CD4-positive, alpha-beta T cell treated with Interleukin-4 for 4 hours (primary cell): ENCODE data around the gene SLMAP.

ENCODE experiments used
- DNase-seq: peaks from one replicate; pipeline ENCODE4 v3.0.0-alpha.2; 2020

SLMAP gene, protein sequence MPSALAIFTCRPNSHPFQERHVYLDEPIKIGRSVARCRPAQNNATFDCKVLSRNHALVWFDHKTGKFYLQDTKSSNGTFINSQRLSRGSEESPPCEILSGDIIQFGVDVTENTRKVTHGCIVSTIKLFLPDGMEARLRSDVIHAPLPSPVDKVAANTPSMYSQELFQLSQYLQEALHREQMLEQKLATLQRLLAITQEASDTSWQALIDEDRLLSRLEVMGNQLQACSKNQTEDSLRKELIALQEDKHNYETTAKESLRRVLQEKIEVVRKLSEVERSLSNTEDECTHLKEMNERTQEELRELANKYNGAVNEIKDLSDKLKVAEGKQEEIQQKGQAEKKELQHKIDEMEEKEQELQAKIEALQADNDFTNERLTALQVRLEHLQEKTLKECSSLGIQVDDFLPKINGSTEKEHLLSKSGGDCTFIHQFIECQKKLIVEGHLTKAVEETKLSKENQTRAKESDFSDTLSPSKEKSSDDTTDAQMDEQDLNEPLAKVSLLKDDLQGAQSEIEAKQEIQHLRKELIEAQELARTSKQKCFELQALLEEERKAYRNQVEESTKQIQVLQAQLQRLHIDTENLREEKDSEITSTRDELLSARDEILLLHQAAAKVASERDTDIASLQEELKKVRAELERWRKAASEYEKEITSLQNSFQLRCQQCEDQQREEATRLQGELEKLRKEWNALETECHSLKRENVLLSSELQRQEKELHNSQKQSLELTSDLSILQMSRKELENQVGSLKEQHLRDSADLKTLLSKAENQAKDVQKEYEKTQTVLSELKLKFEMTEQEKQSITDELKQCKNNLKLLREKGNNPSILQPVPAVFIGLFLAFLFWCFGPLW

DNA sequence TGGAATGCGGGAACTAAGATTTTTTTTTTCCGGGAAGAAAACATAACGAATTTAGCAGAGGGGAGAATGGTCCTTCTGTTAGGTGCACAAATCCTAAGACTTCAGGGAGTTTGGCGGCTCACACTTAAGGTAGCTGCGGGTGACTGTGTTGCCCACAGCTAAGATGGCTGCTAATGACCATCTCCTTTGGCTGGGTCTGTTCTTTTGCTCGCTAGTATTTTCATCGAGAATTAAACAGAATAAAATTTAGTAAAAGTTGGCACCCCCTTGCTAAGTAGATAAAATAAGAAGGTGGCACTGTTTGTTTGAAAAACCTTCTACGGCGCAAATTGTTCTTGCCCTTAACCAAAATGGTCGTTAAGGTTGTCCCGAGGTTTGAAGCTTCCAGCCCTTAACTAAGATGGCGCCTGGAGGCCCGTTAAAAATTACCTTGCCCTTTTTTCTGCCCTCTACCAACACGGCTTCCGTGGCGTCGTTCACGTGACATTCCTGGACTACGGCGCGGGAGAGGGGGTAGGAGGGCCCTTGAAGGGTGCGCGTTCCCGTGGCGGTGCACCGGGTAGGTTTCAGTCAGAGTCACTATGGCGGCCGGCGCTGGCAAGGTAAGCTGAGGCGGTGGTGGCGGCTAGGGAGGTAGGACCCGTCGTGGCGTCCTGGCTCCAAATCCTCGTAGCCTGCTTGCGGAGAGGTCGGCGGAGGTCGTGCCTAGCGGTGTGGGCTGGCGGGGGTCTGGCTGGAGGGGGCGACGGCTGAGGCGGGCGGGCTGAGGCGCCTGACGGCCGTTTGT, at the start of gene SLMAP:
SLMAP (plus strand) TSS at position 569 of the 787 bp plus-strand sequence. CDS start 1,343 bp downstream, outside the sequence.
- peak; percentile 96 for DNase-seq

GRCh38 chr3:57706462-57706861, 49.6 kb upstream of the SLMAP start:
- no peak for DNase-seq

DNA sequence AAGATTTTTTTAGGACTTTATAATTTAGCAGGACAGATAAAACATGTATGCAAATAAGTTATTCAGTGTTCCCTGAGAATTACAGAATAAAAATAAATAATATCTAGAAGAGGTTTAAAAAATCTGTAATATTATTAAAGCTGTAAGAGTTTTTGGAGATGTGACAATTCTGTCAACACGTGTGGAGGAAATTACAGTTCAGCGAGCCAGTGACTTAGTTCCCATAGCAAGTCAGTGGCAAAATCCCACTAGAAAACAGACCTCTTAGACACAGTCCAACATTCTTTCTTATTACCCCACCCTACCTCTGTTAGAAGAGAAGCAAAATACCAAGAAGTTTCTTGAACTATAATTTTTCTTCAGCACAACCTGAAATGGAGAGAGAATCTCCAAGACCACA, 47.1 kb upstream of the SLMAP start:
- no peak for DNase-seq

GRCh38 chr3:57709559-57709958, 46.5 kb upstream of the SLMAP start:
- no peak for DNase-seq

GRCh38 chr3:57715686-57716085, 40.4 kb upstream of the SLMAP start:
- DNase-seq, result no peak

- no peak for DNase-seq
Observed at GRCh38 chr3:57717205-57717868, 38.8 kb upstream of the SLMAP start.

- no peak for DNase-seq
Observed at GRCh38 chr3:57718118-57718517, 38.0 kb upstream of the SLMAP start.

DNA sequence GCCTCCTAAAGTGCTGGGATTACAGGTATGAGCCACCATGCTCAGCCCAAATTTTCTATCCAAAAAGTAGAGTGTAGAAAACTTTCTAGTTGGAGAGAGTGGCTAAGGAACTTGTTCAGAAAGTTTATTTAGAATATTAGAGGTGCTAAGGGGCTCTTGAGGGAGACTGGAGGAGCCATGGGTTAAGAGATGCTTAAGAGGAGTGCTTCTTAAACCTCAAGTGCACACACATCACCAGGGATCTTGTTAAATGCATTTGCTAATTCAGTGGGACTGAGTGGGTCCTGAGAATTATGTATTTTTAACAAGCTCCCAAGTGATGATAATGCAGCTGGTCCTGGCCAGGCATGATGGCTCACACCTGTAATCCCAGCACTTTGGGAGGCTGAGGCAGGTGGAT, 29.7 kb upstream of the SLMAP start:
- no peak for DNase-seq

DNA sequence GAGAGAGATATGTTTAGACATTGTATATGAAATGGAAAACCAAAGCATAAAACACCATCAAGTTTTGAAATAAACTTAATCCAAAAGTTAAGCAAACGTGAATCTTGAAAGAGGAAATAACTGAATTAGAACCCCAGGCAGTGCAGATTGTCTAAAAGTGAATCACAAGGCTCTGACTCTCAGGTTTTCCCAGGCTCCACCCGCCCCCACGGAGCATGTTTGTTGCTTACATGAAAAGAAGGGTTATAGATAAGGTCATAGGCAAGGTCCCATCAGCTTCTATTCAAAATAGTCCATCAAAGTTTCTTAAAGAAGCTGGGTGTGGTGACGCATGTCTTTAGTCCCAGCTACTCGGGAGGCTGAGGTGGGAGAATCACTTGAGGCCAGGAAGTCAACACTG, 29.0 kb upstream of the SLMAP start:
- no peak for DNase-seq

DNA sequence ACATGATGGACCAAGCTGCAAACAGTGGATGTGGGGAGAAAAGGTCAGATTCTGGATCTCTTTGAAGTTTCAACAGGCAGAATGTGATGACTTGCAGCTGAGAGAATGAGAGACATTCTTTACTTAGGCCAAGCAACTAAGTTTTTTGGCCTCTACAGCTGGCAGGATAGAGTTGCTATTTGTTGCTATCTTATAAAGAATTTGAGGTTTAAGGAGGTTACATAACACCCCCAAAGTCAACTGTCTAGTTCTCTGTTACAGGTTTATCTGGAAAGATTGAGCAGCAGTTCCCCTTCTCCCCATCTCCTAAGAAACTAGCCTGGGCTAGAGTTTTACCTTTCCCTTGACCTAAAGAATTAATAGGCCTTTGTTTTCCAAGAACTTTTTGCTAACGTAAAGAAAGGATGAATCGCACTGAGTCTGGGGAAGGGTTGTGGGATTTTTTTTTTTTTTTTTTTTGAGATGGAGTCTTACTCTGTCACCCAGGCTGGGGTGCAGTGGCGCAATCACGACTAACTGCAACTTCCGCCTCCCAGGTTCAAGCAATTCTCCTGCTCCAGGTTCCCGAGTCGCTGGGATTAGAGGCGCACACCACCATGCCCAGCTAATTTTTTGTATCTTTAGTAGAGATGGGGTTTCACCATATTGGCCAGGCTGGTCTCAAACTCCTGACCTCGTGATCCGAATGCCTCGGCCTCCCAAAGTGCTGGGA, 26.6 kb upstream of the SLMAP start:
- no peak for DNase-seq

DNA sequence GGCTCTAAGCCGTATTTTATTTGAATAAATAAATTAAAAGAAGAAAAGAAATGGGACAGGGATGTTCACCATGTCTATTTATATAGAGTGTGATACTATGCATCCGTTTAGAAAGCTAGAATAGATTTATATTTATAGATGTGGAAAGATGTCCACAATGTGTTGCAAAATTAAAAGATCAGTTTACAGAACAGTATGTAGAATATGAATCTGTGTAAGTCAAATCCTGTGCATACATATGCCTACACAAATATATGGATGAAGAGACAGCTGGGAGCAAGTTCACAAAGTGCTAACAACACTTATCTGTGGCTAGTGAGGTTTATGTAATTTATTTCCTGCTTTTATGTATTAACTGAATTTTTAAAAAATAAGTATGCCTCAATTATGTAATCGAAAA, 25.4 kb upstream of the SLMAP start:
- DNase-seq, result no peak

DNA sequence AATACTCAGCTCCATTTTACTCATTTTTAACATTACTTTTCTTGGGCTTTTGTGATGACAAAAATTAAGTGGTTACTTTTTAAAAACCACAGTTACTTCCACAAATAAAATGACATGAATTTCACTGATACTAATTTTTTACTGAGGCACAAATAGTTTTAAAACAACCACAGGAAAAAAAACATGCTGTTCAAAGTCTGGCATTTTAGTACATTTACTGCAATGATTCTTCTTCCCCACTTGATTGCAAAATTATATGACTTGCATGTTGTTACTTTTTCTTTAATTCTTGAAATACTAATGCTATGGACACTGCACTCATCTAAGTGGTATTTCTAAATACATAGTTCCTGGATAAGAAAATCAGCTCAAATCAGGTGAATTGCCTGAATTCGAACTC, 24.8 kb upstream of the SLMAP start:
- DNase-seq, result no peak

- DNase-seq, result no peak
Observed at GRCh38 chr3:57733790-57734189, 22.3 kb upstream of the SLMAP start.

DNA sequence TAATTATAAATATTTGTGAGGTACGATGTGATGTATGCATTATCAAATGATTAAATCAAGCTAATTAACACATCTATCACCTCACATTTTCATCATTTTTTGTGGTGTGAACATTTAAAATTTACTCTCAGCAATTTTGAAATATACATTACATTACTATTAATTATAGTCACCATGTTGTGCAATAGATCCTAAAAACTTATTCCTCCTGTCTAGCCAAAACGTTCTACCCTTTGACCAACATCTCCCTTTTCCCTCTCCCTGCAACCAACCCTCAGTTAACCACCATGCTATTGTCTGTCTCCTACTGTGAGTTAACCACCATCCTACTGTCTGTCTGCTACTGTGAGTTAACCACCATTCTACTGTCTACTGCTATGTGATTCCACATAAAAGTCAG, 20.7 kb upstream of the SLMAP start:
- DNase-seq, result no peak

GRCh38 chr3:57737840-57738239, 18.3 kb upstream of the SLMAP start:
- DNase-seq, result no peak

GRCh38 chr3:57738391-57738790, 17.7 kb upstream of the SLMAP start:
- DNase-seq, result no peak

DNA sequence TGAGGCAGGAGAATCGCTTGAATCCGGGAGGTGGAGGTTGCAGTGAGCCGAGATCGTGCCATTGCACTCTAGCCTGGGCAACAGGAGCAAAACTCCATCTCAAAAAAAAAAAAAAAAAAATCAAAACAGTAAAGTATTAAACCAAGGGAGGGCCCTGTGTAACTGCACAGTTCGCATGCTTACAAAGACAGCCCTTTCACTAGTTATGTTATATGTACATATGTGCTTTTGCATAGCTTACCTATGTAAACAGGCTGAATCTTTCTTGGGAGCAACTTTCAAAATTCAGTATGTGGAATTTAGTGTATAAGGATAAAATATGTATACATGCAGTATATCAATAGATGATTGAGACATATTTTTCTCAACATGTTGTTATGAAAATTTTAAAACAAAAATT, 16.1 kb upstream of the SLMAP start:
- no peak for DNase-seq

DNA sequence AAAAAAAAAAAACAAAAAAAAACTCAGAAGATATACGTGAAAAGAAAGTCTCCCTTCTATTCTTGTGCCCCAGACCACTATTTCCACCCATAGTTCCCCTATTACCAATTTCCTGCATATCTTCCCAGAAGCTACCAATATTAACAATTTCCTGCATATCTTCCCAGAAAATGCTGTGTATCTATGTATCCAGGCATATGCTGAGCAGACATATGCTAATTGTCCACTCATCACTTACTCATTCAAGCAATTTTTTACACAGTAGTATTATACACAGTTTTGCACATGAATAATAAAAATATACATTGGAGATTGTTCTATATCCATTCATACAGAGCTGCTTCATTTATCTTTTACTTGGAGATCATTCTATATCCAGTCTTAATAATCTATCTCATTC, 12.6 kb upstream of the SLMAP start:
- DNase-seq, result no peak

GRCh38 chr3:57745101-57745500, 11.0 kb upstream of the SLMAP start:
- DNase-seq, result no peak

DNA sequence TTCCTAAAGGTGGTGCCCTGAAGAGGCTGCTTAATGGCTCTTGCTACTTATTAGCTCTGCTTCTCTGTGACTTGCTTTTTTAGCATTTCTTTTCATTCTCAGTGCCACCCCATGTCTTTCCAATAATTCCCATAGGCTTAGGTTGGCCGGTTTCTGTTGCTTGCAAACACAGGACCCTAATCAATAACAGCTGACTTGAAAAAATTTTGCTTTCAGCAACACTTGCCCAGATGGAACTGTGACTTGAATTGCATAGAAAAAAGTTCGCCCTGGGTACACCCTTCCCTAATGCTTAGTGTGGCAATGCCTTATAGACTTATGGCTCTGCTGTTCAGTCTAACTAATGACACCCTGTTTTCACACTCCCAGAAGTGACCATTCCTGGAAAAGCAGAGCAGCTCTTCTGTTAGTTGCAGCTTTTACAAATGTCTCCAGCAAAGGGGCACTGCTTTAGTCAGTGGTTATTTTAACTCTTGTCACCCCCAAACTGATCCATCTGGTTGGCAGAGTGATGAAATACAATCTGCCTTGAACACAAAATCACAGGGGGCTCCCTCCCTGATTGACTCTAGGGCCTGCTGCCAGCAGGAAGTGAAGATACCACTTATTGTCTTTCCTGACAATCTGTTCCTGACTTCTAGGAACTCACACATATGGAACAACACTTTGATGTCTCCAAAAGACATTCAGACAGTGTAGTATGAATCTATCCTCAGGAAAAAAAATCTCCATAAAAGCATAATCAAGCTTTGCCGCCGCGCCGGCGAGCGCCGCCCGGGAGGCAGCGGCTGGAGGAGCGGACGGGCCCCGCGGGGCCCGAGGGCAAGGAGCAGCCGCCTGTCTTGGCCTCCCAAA, 9.7 kb upstream of the SLMAP start:
- DNase-seq, result no peak

DNA sequence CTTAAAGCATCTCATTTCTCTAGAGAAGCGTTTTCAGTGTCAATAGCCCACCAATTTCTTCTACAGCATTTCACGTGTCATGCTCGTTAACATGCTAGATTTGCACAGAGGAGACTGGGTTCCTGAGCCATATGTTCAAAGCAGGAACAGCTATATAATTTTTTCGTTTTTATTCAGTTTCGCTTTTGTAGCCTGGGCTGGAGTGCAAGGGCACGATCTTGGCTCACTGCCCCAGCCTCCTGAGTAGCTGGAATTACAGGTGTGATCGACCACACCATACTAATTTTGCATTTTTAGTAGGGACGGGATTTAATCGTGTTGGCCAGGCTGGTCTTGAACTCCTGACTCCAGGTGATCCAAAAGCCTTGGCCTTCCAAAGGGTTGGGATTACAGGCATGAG, 6.6 kb upstream of the SLMAP start:
- no peak for DNase-seq
